Thyroid gland (tissue), 4 donors: ENCODE measurements around the gene RPH3AL. TPM values are rescaled to one million over a fixed set of nuclear protein-coding genes. Genes with fewer than 3 reads are reported as not detected.

Experiments
- DNase-seq, 2 donors: peaks; one replicate each; pipeline ENCODE4 v3.0.0-alpha.2; 2019
- H3K27ac ChIP-seq, 3 donors: fragments of 200-600 bp; sonication (generic); 1 replicate in 2 of 3; 2 replicates in 1 of 3; pipeline ENCODE4 v1.5.1; 2016 to 2019; ENCODE audit warnings: mild to moderate bottlenecking in 1 of 3, moderate library complexity in 1 of 3
- H3K27me3 ChIP-seq: fragments of 200-600 bp; sonication (generic); one replicate; pipeline ENCODE4 v1.5.1; 2019
- H3K36me3 ChIP-seq, 2 donors: fragments of 200-600 bp; sonication (generic); one replicate each; pipeline ENCODE4 v1.5.1; 2016 to 2019
- H3K4me1 ChIP-seq, 2 donors: fragments of 200-600 bp; sonication (generic); one replicate each; pipeline ENCODE4 v1.5.1; 2017 to 2019
- H3K4me3 ChIP-seq, 3 donors: fragments of 200-600 bp; sonication (generic); replicated peaks in 1 of 3; 1 replicate in 2 of 3; 2 replicates in 1 of 3; pipeline ENCODE4 v1.5.1; 2016; ENCODE audit warnings: mild to moderate bottlenecking in 1 of 3
- H3K9me3 ChIP-seq: fragments of 200-600 bp; sonication (generic); one replicate; pipeline ENCODE4 v1.5.1; 2017
- POLR2A ChIP-seq, 2 donors: fragments of 450-650 bp; IDR thresholded peaks; one replicate each; pipeline ENCODE4 v1.6.1; 2017; ENCODE audit warnings: antibody characterized with exemption in 2 of 2, mild to moderate bottlenecking in 2 of 2, moderate library complexity in 1 of 2
- WGBS, 2 donors: methylation state at CpG; one replicate each; pipeline ENCODE4 v1.1.5; 2017; 5-methylcytosine and 5-hydroxymethylcytosine counted together
- intact Hi-C: fragments of 100-400 bp; cut with DNase I; formaldehyde crosslinking; loops from one replicate; pipeline ENCODE4 v1.15.1; 2023
- total RNA-seq, 4 donors: library from RNA; depleted of rRNA; stranded (reverse); fragments of >200 nt; gene quantifications; one replicate each; pipeline ENCODE4 v1.2.3, GENCODE V29; 2016
- TF ChIP-seq, protein P1 (sequence below), 6 experiments: fragments of 200-600 bp in 3 of 6; fragments of 450-650 bp in 3 of 6; sonication (generic) in 3 of 6; IDR thresholded peaks; one replicate each; pipeline ENCODE4 v1.5.1; 2016 to 2019; ENCODE audit warnings: antibody characterized with exemption in 6 of 6, mild to moderate bottlenecking in 2 of 6, inconsistent platforms in 1 of 6, moderate library complexity in 1 of 6

The RPH3AL gene
- total RNA-seq, 4 donors from 2014 or later: 19.1 to 47.7 (median 42.5) TPM

DNA sequence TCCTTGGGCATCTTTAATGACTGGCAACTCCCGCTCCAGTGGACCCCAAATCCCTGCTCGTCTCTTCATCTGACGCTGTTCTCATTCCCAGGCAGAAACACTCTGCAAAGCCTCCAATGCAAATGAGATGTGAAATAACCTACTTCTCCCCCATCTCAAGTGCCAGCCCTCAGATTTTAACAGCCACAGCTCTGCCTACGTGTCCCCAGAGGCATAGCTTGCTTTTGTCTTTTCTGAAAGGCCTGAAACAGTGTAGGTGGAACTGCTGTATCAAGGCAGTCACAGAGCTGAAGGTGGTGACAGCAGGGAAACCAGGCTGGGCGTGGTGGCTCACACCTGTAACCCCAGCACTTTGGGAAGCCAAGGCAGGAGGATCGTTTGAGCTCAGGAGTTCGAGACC, 14.7 kb downstream of the RPH3AL start:
- TF ChIP-seq, protein P1, sequence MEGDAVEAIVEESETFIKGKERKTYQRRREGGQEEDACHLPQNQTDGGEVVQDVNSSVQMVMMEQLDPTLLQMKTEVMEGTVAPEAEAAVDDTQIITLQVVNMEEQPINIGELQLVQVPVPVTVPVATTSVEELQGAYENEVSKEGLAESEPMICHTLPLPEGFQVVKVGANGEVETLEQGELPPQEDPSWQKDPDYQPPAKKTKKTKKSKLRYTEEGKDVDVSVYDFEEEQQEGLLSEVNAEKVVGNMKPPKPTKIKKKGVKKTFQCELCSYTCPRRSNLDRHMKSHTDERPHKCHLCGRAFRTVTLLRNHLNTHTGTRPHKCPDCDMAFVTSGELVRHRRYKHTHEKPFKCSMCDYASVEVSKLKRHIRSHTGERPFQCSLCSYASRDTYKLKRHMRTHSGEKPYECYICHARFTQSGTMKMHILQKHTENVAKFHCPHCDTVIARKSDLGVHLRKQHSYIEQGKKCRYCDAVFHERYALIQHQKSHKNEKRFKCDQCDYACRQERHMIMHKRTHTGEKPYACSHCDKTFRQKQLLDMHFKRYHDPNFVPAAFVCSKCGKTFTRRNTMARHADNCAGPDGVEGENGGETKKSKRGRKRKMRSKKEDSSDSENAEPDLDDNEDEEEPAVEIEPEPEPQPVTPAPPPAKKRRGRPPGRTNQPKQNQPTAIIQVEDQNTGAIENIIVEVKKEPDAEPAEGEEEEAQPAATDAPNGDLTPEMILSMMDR (IDR thresholded peaks at IDR 0.05): no peak
- no peak for TF ChIP-seq POLR2A (IDR thresholded peaks at IDR 0.05)
- intact Hi-C loops: no loop called here
- Histone ChIP-seq H3K9me3 (no peaks in the 10 kb centered on the region), H3K4me3 (no peak overlapping the region), H3K27me3 (no peaks in the 10 kb centered on the region), H3K27ac (peak overlapping the region in 1 of 3 donors; percentile 72), H3K4me1 (peaks cover 7 to 46% of the 10 kb centered on the region in 2 donors), H3K36me3 (no peaks in the 10 kb centered on the region)
- no peak for DNase-seq
- WGBS, 2 donors: 85 to 86% methylated on average over 7 of the region's 7 CpGs

DNA sequence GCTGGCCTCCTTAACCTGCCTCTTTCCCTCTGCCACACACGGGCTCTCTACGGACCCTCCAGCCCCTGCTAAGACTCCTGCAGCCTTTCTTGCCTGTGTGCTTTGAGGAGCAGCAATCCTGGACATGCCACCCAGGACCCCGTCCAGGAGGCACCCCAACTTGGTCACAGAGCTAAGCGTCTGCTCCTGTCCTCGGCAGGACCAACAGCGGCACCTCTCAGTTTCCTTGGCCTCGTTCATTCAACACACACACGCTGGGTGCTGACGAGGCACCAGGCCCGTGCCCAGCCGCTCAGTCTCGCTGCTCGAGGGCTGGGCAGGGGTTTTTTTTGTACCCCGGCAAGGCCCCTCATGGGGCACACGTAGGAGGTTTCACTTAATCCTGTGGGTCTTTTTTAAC, 15.2 kb downstream of the RPH3AL start:
- WGBS, 2 donors: 91 to 98% methylated on average over 15 of the region's 15 CpGs
- H3K27ac ChIP-seq: no peak overlapping the region
- DNase-seq: no peak
- no peaks in the 10 kb centered on the region for H3K9me3 ChIP-seq
- no peak overlapping the region for H3K4me3 ChIP-seq
- H3K4me1 ChIP-seq: peaks cover 7 to 45% of the 10 kb centered on the region in 2 donors
- TF ChIP-seq POLR2A (IDR thresholded peaks at IDR 0.05): no peak
- TF ChIP-seq, protein P1 (IDR thresholded peaks at IDR 0.05): no peak
- H3K27me3 ChIP-seq: no peaks in the 10 kb centered on the region
- intact Hi-C loops: no loop called here
- H3K36me3 ChIP-seq: no peaks in the 10 kb centered on the region

DNA sequence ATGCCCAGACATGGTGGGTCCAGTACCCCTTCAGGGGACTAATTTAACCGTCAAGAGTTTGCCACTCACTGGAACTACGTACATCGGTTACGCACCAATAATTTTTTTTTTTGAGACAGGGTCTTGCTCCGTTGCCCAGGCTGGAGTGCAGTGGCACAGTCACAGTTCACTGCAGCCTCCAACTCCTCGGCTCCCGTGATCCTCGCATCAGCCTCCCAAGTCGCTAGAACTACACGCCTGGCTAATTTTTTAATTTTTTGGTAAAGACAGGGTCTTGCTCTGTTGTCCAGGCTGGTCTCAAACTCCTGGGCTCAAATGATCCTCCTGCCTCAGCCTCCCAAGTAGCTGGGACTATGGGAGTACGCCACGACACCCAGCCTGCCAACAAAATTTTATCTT, 15.6 kb downstream of the RPH3AL start:
- intact Hi-C loops: no loop called here
- WGBS, 2 donors: 73 to 84% methylated on average over 12 of the region's 12 CpGs
- no peaks in the 10 kb centered on the region for H3K36me3 ChIP-seq

DNA sequence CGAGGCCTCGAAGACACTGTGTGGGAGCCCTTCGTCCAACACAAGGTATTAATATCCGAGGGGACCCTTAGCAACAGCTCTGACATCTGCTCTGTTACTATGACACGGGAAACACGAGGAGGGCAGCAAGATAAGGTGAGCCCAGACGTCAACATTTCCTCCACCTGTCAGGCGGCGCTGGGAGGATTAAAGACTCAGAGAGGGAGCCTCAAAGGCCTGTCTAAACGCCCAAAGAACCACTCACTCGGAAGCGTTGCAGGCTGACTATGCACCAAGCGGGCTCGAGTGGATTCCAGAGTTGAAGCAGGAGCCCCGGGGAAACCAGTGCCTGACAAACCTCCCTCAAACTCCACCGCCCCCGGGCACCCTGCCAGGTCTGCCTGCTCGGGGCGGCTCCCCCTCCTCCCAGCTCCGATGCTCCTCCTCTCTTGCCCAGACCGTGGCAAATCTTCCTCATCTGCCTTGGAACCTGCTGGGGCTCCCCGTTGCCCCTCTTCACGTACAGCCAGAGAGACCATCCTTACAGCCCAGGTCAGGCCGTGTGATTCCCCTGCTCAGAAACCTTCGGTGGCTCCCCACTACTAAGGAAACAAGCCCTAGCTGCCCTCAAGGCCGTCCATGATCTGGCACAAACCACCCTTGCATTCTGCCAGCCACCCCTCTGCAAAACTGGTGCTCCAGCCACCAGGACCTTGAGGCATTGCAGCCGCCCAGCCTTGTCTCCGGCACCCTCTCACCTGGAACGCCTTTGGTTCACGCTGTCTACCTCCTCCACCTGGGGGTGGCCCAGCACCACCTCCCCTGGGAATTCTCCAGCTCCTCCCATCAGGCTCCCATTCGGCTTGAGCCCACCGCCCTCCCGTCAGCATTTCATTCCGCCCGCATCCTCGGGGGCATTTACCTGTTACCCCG, 16.2 kb downstream of the RPH3AL start:
- intact Hi-C loops: no loop called here
- Histone ChIP-seq H3K9me3 (no peaks in the 10 kb centered on the region), H3K4me3 (no peak overlapping the region), H3K27ac (peak overlapping the region in 2 of 3 donors; percentile 36 to 41), H3K4me1 (peaks cover 7 to 45% of the 10 kb centered on the region in 2 donors), H3K27me3 (no peaks in the 10 kb centered on the region), H3K36me3 (no peaks in the 10 kb centered on the region)
- DNase-seq: peak; percentile 90 to 93
- TF ChIP-seq, protein P1 (IDR thresholded peaks at IDR 0.05): no peak
- no peak for TF ChIP-seq POLR2A (IDR thresholded peaks at IDR 0.05)
- 45 to 64% methylated on average over 25 to 27 of the region's 37 CpGs for WGBS, 2 donors

More for the DNA sequence above, 15.6 kb downstream of the RPH3AL start:
- peaks cover 7 to 45% of the 10 kb centered on the region in 2 donors for H3K4me1 ChIP-seq
- no peak for TF ChIP-seq POLR2A (IDR thresholded peaks at IDR 0.05)
- TF ChIP-seq, protein P1 (IDR thresholded peaks at IDR 0.05): no peak
- peak; percentile 35 to 48 for DNase-seq
- H3K4me3 ChIP-seq: no peak overlapping the region
- H3K9me3 ChIP-seq: no peaks in the 10 kb centered on the region
- no peaks in the 10 kb centered on the region for H3K27me3 ChIP-seq
- H3K27ac ChIP-seq: peak overlapping the region in 2 of 3 donors; percentile 36 to 41

DNA sequence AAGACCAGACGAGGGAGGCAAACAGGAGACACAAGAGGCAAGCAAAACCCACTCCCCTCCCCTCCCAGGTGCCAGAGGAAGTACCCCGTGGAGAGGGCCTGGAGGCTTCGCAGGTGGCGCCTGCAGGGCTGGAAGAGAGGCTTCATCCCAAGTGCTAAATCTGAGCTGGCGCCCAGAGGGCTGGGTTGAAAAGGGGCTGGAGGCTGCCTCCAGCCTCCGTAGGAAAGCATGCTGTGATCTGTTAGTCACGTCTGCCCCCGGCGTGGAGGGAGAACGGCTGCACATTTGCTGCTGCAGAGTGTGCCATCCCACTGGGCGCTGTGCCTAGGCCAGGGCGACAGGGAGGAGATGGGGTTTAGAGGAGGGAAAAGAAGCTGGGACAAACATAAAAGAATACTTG, 16.9 kb downstream of the RPH3AL start:
- H3K36me3 ChIP-seq: no peaks in the 10 kb centered on the region
- intact Hi-C loops: no loop called here
- WGBS, 2 donors: 65 to 84% methylated on average over 5 to 8 of the region's 12 CpGs
- TF ChIP-seq, protein P1 (IDR thresholded peaks at IDR 0.05): no peak
- no peak for TF ChIP-seq POLR2A (IDR thresholded peaks at IDR 0.05)
- H3K27ac ChIP-seq: peak overlapping the region in 1 of 3 donors; percentile 41
- no peaks in the 10 kb centered on the region for H3K9me3 ChIP-seq
- H3K4me1 ChIP-seq: peaks cover 7 to 45% of the 10 kb centered on the region in 2 donors
- H3K4me3 ChIP-seq: no peak overlapping the region
- DNase-seq: no peak
- no peaks in the 10 kb centered on the region for H3K27me3 ChIP-seq
